Osteoblast (primary cell): ENCODE measurements around the gene TMEM82. TPM values are rescaled to one million over a fixed set of nuclear protein-coding genes. Genes with fewer than 3 reads are reported as not detected.

Experiments
- DNase-seq: peaks from one replicate; pipeline ENCODE4 v3.0.0; 2011; ENCODE audit warnings: low spot score, mixed read lengths; ENCODE audit not compliant: insufficient read length; ENCODE audit errors: missing footprints
- H2AFZ ChIP-seq: 2 replicates; pipeline ENCODE4 v1.6.0; 2011; ENCODE audit warnings: mild to moderate bottlenecking, low read length
- H3K27ac ChIP-seq: 2 replicates; pipeline ENCODE4 v1.5.1; 2011; ENCODE audit warnings: mild to moderate bottlenecking, low read depth, low read length, moderate library complexity
- H3K27me3 ChIP-seq: 2 replicates; pipeline ENCODE4 v1.6.0; 2012; ENCODE audit warnings: mild to moderate bottlenecking, control low read depth, inconsistent platforms, low read length, moderate library complexity; ENCODE audit not compliant: insufficient read depth
- H3K36me3 ChIP-seq: 2 replicates; pipeline ENCODE4 v1.5.1; 2011; ENCODE audit warnings: mild to moderate bottlenecking, low read length, control low read depth, moderate library complexity; ENCODE audit not compliant: insufficient read depth
- H3K4me1 ChIP-seq: 2 replicates; pipeline ENCODE4 v1.5.1; 2011; ENCODE audit warnings: mild to moderate bottlenecking, low read length, control low read depth, moderate library complexity; ENCODE audit not compliant: insufficient read depth
- H3K4me2 ChIP-seq: 2 replicates; pipeline ENCODE4 v1.6.0; 2011; ENCODE audit warnings: mild to moderate bottlenecking, low read length; ENCODE audit not compliant: insufficient read depth
- H3K4me3 ChIP-seq: fragments of 200-600 bp; sonication (generic); 3 replicates; pipeline ENCODE4 v1.5.1; 2012; ENCODE audit warnings: mild to moderate bottlenecking, low read length, inconsistent platforms; ENCODE audit not compliant: insufficient read depth
- H3K79me2 ChIP-seq: 2 replicates; pipeline ENCODE4 v1.6.0; 2012; ENCODE audit warnings: mild to moderate bottlenecking, low read length, control low read depth, inconsistent platforms; ENCODE audit not compliant: insufficient read depth
- H3K9me3 ChIP-seq: 2 replicates; pipeline ENCODE4 v1.5.1; 2011; ENCODE audit warnings: low read depth, low read length, control low read depth
- H4K20me1 ChIP-seq: 2 replicates; pipeline ENCODE4 v1.6.0; 2012; ENCODE audit warnings: mild to moderate bottlenecking, low read length, control low read depth; ENCODE audit not compliant: insufficient read depth
- CTCF ChIP-seq: IDR thresholded peaks from 2 replicates; pipeline ENCODE4 v1.5.1; 2011; ENCODE audit warnings: mild to moderate bottlenecking, low read depth, low read length, moderate library complexity; ENCODE audit errors: extremely low read depth
- total RNA-seq: library from RNA; depleted of rRNA; stranded (reverse); fragments of >200 nt; gene quantifications from 2 replicates; pipeline ENCODE4 v1.2.3, GENCODE V29; 2012

TMEM82 gene
- total RNA-seq, 1 donor = not detected

- DNase-seq = no peak
- Histone ChIP-seq H3K4me3 (no peak overlapping the region), H3K4me1 (peaks cover 11% of the 10 kb centered on the region), H4K20me1 (peaks cover 11% of the 10 kb centered on the region), H3K79me2 (peaks cover 87% of the 10 kb centered on the region), H3K27me3 (no peaks in the 10 kb centered on the region), H3K36me3 (peaks cover 8% of the 10 kb centered on the region), H2AFZ (no peak overlapping the region), H3K9me3 (no peaks in the 10 kb centered on the region), H3K27ac (no peak overlapping the region), H3K4me2 (no peak overlapping the region)
- TF ChIP-seq CTCF = no peak
Measured at GRCh38 chr1:15708486-15709137, 33.7 kb upstream of the TMEM82 start.

- Histone ChIP-seq H3K36me3 (peaks cover 8% of the 10 kb centered on the region), H3K79me2 (peaks cover 89% of the 10 kb centered on the region), H3K4me1 (peaks cover 7% of the 10 kb centered on the region), H3K9me3 (no peaks in the 10 kb centered on the region), H3K27ac (no peak overlapping the region), H3K4me3 (no peak overlapping the region), H3K27me3 (no peaks in the 10 kb centered on the region), H3K4me2 (no peak overlapping the region), H2AFZ (no peak overlapping the region), H4K20me1 (peaks cover 11% of the 10 kb centered on the region)
- peak; percentile 47 for DNase-seq
- TF ChIP-seq CTCF = no peak
Measured at GRCh38 chr1:15709226-15709625, 33.1 kb upstream of the TMEM82 start.

GRCh38 chr1:15712168-15712567 lies 30.1 kb upstream of the TMEM82 start:
- H3K79me2 ChIP-seq = peaks cover 85% of the 10 kb centered on the region
- no peak overlapping the region for H3K4me2 ChIP-seq
- no peaks in the 10 kb centered on the region for H3K9me3 ChIP-seq
- peaks cover 13% of the 10 kb centered on the region for H3K36me3 ChIP-seq
- TF ChIP-seq CTCF = no peak
- no peak overlapping the region for H3K27ac ChIP-seq
- no peak overlapping the region for H2AFZ ChIP-seq
- no peak for DNase-seq
- no peaks in the 10 kb centered on the region for H3K27me3 ChIP-seq
- H3K4me1 ChIP-seq = peaks cover 4% of the 10 kb centered on the region
- H4K20me1 ChIP-seq = peaks cover 28% of the 10 kb centered on the region
- H3K4me3 ChIP-seq = no peak overlapping the region

GRCh38 chr1:15714406-15715136 lies 27.7 kb upstream of the TMEM82 start:
- no peak for TF ChIP-seq CTCF
- Histone ChIP-seq H3K4me1 (peaks cover 4% of the 10 kb centered on the region), H2AFZ (no peak overlapping the region), H3K4me3 (no peak overlapping the region), H3K4me2 (no peak overlapping the region), H3K79me2 (peaks cover 66% of the 10 kb centered on the region), H3K27ac (no peak overlapping the region), H3K9me3 (no peaks in the 10 kb centered on the region), H3K36me3 (peaks cover 30% of the 10 kb centered on the region), H3K27me3 (no peaks in the 10 kb centered on the region), H4K20me1 (peaks cover 22% of the 10 kb centered on the region)
- DNase-seq = peak; percentile 88
